Chondrocyte (in vitro differentiated cells): ENCODE measurements around the gene CEMIP. TPM values are rescaled to one million over a fixed set of nuclear protein-coding genes. Genes with fewer than 3 reads are reported as not detected.
A peak's percentile ranks its signal among the peaks of the same experiment; 100 is the strongest.

Source experiments
- DNase-seq: peaks from one replicate; pipeline ENCODE4 v3.0.0; 2021; ENCODE audit warnings: mixed read lengths, low spot score
- H3K27ac Mint-ChIP-seq: one replicate; pipeline ENCODE4 v1.8.0; 2021; ENCODE audit warnings: mild to moderate bottlenecking, moderate library complexity, mixed read lengths; ENCODE audit not compliant: unreplicated experiment
- H3K27me3 Mint-ChIP-seq: 2 replicates; pipeline ENCODE4 v1.8.0; 2021; ENCODE audit warnings: low read depth, mixed read lengths
- H3K36me3 Mint-ChIP-seq: 2 replicates; pipeline ENCODE4 v1.8.0; 2021; ENCODE audit warnings: low read depth, mixed read lengths
- H3K4me1 Mint-ChIP-seq: 2 replicates; pipeline ENCODE4 v1.8.0; 2021; ENCODE audit warnings: low read depth, mild to moderate bottlenecking, mixed read lengths
- H3K4me3 Mint-ChIP-seq: one replicate; pipeline ENCODE4 v1.8.0; 2021; ENCODE audit warnings: mild to moderate bottlenecking, moderate library complexity, mixed read lengths; ENCODE audit not compliant: unreplicated experiment
- H3K9me3 Mint-ChIP-seq: 2 replicates; pipeline ENCODE4 v1.8.0; 2021; ENCODE audit warnings: low read depth, mixed read lengths
- CTCF ChIP-seq: fragments of 200-600 bp; sonication (generic); IDR thresholded peaks from 2 replicates; pipeline ENCODE4 v1.5.0; 2021; ENCODE audit warnings: antibody characterized with exemption, mild to moderate bottlenecking, moderate library complexity
- total RNA-seq: library from RNA; stranded (reverse); gene quantifications from 3 replicates; pipeline ENCODE4 v1.2.1, GENCODE V29; 2021

Gene CEMIP
- total RNA-seq, 1 donor from 2014 or later, result 146 TPM

- H3K36me3 Mint-ChIP-seq, result peaks cover 17% of the 10 kb centered on the region
- H3K9me3 Mint-ChIP-seq, result no peaks in the 10 kb centered on the region
- no peaks in the 10 kb centered on the region for H3K27me3 Mint-ChIP-seq
- H3K27ac Mint-ChIP-seq, result no peak overlapping the region
- DNase-seq, result no peak
- no peak overlapping the region for H3K4me3 Mint-ChIP-seq
- peaks cover 30% of the 10 kb centered on the region for H3K4me1 Mint-ChIP-seq
- no peak for TF ChIP-seq CTCF
Observed at GRCh38 chr15:80974914-80975313, 195.7 kb downstream of the CEMIP start.

GRCh38 chr15:80976851-80977250, 197.7 kb downstream of the CEMIP start:
- Mint-ChIP-seq H3K4me3 (no peak overlapping the region), H3K9me3 (no peaks in the 10 kb centered on the region), H3K27ac (no peak overlapping the region), H3K36me3 (peaks cover 19% of the 10 kb centered on the region), H3K4me1 (peaks cover 31% of the 10 kb centered on the region), H3K27me3 (no peaks in the 10 kb centered on the region)
- DNase-seq, result no peak
- no peak for TF ChIP-seq CTCF

DNA sequence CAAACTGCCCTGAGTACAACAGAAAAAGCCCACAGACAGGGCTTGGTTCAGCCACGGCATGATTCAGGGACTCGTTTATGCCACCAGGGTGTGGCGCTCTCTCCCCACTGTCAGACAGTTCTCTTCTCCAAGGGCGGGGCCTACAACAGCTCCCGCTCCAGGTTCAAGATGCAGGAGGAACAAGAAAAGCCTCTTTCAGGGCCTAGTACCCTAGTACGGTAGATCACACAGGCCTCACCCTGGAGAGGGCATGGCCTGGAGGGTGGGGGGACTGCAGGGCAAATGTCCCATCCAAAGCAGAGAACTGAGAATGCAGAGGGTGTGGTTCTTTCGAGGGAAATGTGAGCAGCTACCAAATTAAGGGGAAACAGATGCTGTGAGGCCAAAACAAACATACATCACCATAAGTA, 198.5 kb downstream of the CEMIP start:
- Mint-ChIP-seq H3K4me1 (peaks cover 31% of the 10 kb centered on the region), H3K27me3 (no peaks in the 10 kb centered on the region), H3K36me3 (peaks cover 21% of the 10 kb centered on the region), H3K27ac (peak overlapping the region; percentile 10), H3K9me3 (no peaks in the 10 kb centered on the region), H3K4me3 (no peak overlapping the region)
- TF ChIP-seq CTCF, result peak; percentile 85
- no peak for DNase-seq

DNA sequence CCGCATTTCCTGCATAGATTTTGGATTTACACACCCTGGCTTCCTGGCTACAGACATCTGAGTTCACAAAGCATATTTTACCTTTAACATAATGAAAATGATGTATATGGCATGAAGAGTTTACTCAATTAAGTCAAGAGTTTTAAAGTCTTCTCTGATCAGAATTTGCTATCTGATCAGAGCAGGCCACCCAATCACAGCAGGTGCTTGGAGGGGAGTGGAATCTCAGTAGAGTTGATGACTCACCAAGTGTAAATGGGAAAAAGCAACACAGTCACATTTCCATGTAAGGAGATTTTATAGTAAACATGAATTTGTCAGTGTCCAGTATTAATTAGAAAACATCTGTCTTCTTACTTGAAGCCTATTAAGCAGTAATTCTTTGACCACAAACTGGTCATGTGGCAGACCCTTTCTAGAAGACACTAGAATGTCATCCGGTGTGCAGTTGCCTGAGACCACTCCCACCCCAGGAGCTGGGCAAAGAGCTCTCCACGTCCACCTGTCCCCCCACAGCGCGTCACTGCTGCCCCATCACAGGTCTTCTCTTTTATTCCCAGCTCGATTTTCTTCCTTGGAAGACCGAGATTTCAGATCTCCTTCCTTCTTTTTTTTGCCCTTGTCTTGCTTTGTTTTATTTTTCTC, 199.6 kb downstream of the CEMIP start:
- Mint-ChIP-seq H3K4me3 (no peak overlapping the region), H3K36me3 (peaks cover 24% of the 10 kb centered on the region), H3K27me3 (no peaks in the 10 kb centered on the region), H3K9me3 (no peaks in the 10 kb centered on the region), H3K4me1 (peaks cover 35% of the 10 kb centered on the region), H3K27ac (peak overlapping the region; percentile 65)
- TF ChIP-seq CTCF, result no peak
- no peak for DNase-seq

DNA sequence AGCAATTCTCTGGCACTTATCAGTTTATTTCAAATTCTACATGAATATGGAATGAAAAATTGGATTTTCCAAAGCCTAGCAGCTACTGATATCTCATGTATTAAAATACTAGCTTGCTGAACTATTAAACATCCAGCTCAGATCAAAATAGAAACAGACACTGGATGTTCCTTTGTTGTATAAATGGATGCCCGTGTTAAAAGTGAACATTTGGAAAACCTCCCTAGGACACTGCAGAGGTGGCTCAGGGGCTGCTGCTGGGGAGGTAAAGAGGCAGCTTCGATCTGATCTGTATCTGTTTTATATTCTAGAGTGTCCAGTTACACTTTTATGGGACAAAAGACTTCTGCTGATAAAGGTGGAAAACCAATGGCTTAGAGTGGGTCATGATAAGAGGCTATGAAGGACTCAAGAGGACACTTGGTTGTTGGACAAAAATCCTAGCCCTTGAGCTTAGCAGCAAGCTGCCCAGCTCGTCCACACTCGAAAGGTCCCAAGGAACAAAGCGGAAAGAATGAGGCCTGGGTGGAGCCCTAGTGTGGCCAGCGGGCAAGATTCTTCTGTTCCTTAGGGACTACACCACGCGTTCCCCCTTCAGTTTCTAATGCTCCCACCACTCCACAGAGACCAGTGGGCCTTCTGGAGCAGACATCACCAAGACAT, 200.5 kb downstream of the CEMIP start:
- Mint-ChIP-seq H3K4me3 (no peak overlapping the region), H3K36me3 (peaks cover 24% of the 10 kb centered on the region), H3K27ac (no peak overlapping the region)

More for the DNA sequence above, 200.5 kb downstream of the CEMIP start:
- DNase-seq, result no peak
- Mint-ChIP-seq H3K4me1 (peaks cover 40% of the 10 kb centered on the region), H3K27me3 (no peaks in the 10 kb centered on the region), H3K9me3 (no peaks in the 10 kb centered on the region)
- no peak for TF ChIP-seq CTCF
